H9 (cell line): Measurements from ENCODE around the gene CLEC19A. TPM values are rescaled to one million over a fixed set of nuclear protein-coding genes. Genes with fewer than 3 reads are reported as not detected.
A peak's percentile ranks its signal among the peaks of the same experiment; 100 is the strongest.

Experiments
- DNase-seq: peaks from one replicate; pipeline ENCODE4 v3.0.0-alpha.2; 2017
- H2AFZ ChIP-seq: one replicate; pipeline ENCODE4 v1.6.1; 2013; ENCODE audit warnings: mild to moderate bottlenecking, low read length, control low read depth, moderate library complexity
- H2AK5ac ChIP-seq: 2 replicates; pipeline ENCODE4 v1.6.1; 2013; ENCODE audit warnings: low read length, control low read depth, mixed read lengths; ENCODE audit not compliant: insufficient read length
- H2BK120ac ChIP-seq: one replicate; pipeline ENCODE4 v1.6.1; 2013; ENCODE audit warnings: low read depth, mild to moderate bottlenecking, low read length, control low read depth, inconsistent platforms; ENCODE audit not compliant: poor library complexity, severe bottlenecking
- H2BK12ac ChIP-seq: 2 replicates; pipeline ENCODE4 v1.6.1; 2013; ENCODE audit warnings: low read length, control low read depth, mixed read lengths, low read depth; ENCODE audit not compliant: insufficient read length
- H2BK15ac ChIP-seq: 2 replicates; pipeline ENCODE4 v1.6.1; 2013; ENCODE audit warnings: low read depth, low read length, control low read depth
- H2BK20ac ChIP-seq: one replicate; pipeline ENCODE4 v1.6.1; 2013; ENCODE audit warnings: low read depth, mild to moderate bottlenecking, low read length, control low read depth, inconsistent platforms; ENCODE audit not compliant: poor library complexity, severe bottlenecking
- H2BK5ac ChIP-seq: 2 replicates; pipeline ENCODE4 v1.6.1; 2013; ENCODE audit warnings: low read length, control low read depth, mixed read lengths; ENCODE audit not compliant: insufficient read length
- H3K14ac ChIP-seq: 2 replicates; pipeline ENCODE4 v1.6.1; 2013; ENCODE audit warnings: low read length, control low read depth; ENCODE audit not compliant: insufficient read depth
- H3K18ac ChIP-seq: 2 replicates; pipeline ENCODE4 v1.6.1; 2013; ENCODE audit warnings: low read depth, mild to moderate bottlenecking, mixed read lengths, low read length, control low read depth; ENCODE audit not compliant: insufficient read length
- H3K23ac ChIP-seq: 2 replicates; pipeline ENCODE4 v1.6.1; 2013; ENCODE audit warnings: low read length, control low read depth, mixed read lengths, low read depth; ENCODE audit not compliant: insufficient read length
- H3K23me2 ChIP-seq: 2 replicates; pipeline ENCODE4 v1.6.1; 2013; ENCODE audit warnings: low read depth, mild to moderate bottlenecking, mixed read lengths, low read length, control low read depth; ENCODE audit not compliant: insufficient read length, poor library complexity, severe bottlenecking
- H3K27ac ChIP-seq: 2 replicates; pipeline ENCODE4 v1.5.1; 2013; ENCODE audit warnings: low read length, control low read depth, mixed read lengths, low read depth; ENCODE audit not compliant: insufficient read length
- H3K27me3 ChIP-seq: 2 replicates; pipeline ENCODE4 v1.6.1; 2013; ENCODE audit warnings: low read length, control low read depth, inconsistent platforms; ENCODE audit not compliant: insufficient read depth
- H3K4ac ChIP-seq: 2 replicates; pipeline ENCODE4 v1.6.1; 2013; ENCODE audit warnings: low read depth, mild to moderate bottlenecking, control low read depth, inconsistent platforms, low read length, moderate library complexity
- H3K4me1 ChIP-seq: 2 replicates; pipeline ENCODE4 v1.6.1; 2013; ENCODE audit warnings: low read length, control low read depth, inconsistent platforms; ENCODE audit not compliant: insufficient read depth
- H3K4me2 ChIP-seq: 2 replicates; pipeline ENCODE4 v1.6.1; 2013; ENCODE audit warnings: low read length, control low read depth, mixed read lengths; ENCODE audit not compliant: insufficient read length, insufficient read depth
- H3K56ac ChIP-seq: 2 replicates; pipeline ENCODE4 v1.6.1; 2013; ENCODE audit warnings: low read depth, mild to moderate bottlenecking, mixed read lengths, low read length, control low read depth; ENCODE audit not compliant: insufficient read length
- H3K79me1 ChIP-seq: 2 replicates; pipeline ENCODE4 v1.6.1; 2013; ENCODE audit warnings: low read depth, mild to moderate bottlenecking, moderate library complexity, low read length, control low read depth, inconsistent platforms; ENCODE audit not compliant: insufficient read depth, poor library complexity, severe bottlenecking
- H3K79me2 ChIP-seq: 2 replicates; pipeline ENCODE4 v1.6.1; 2013; ENCODE audit warnings: low read length, control low read depth, inconsistent platforms; ENCODE audit not compliant: insufficient read depth
- H3K9ac ChIP-seq: 2 replicates; pipeline ENCODE4 v1.6.1; 2013; ENCODE audit warnings: low read length, control low read depth, mixed read lengths; ENCODE audit not compliant: insufficient read length; ENCODE audit errors: extremely low read depth
- H3K9me3 ChIP-seq: one replicate; pipeline ENCODE4 v1.6.1; 2013; ENCODE audit warnings: low read depth, low read length, inconsistent platforms; ENCODE audit not compliant: control insufficient read depth
- H3T11ph ChIP-seq: one replicate; pipeline ENCODE4 v1.6.1; 2013; ENCODE audit warnings: mild to moderate bottlenecking, low read length, control low read depth, inconsistent platforms
- H4K20me1 ChIP-seq: one replicate; pipeline ENCODE4 v1.6.1; 2013; ENCODE audit not compliant: control insufficient read depth, insufficient read length, insufficient read depth
- H4K5ac ChIP-seq: 2 replicates; pipeline ENCODE4 v1.6.1; 2013; ENCODE audit warnings: low read depth, mild to moderate bottlenecking, mixed read lengths, low read length, control low read depth; ENCODE audit not compliant: insufficient read length
- H4K8ac ChIP-seq: replicated peaks from 2 replicates; pipeline ENCODE4 v1.6.1; 2013; ENCODE audit warnings: low read length, control low read depth, mixed read lengths, low read depth; ENCODE audit not compliant: insufficient read length
- H4K91ac ChIP-seq: 2 replicates; pipeline ENCODE4 v1.6.1; 2013; ENCODE audit warnings: low read depth, mild to moderate bottlenecking, moderate library complexity, mixed read lengths, low read length, control low read depth; ENCODE audit not compliant: insufficient read length
- H3K27ac Mint-ChIP-seq, 3 experiments: 2 replicates in 2 of 3; 3 replicates in 1 of 3; pipeline ENCODE4 v1.8.0; 2020 to 2021; ENCODE audit warnings: mixed read lengths in 3 of 3, mild to moderate bottlenecking in 1 of 3, moderate library complexity in 1 of 3
- H3K27me3 Mint-ChIP-seq: 2 replicates; pipeline ENCODE4 v1.8.0; 2021; ENCODE audit warnings: low read depth, mild to moderate bottlenecking, moderate library complexity, mixed read lengths
- H3K36me3 Mint-ChIP-seq, 3 experiments: 2 replicates in 2 of 3; 3 replicates in 1 of 3; pipeline ENCODE4 v1.8.0; 2020 to 2021; ENCODE audit warnings: low read depth in 3 of 3, mixed read lengths in 3 of 3; ENCODE audit not compliant: insufficient read depth in 1 of 3
- H3K4me1 Mint-ChIP-seq, 2 experiments: 2 replicates each; pipeline ENCODE4 v1.8.0; 2020; ENCODE audit warnings: mixed read lengths in 2 of 2
- H3K4me3 Mint-ChIP-seq, 2 experiments: 2 replicates in 1 of 2; 3 replicates in 1 of 2; pipeline ENCODE4 v1.8.0; 2020 to 2021; ENCODE audit warnings: mild to moderate bottlenecking in 2 of 2, mixed read lengths in 2 of 2, moderate library complexity in 1 of 2
- H3K9me3 Mint-ChIP-seq, 2 experiments: 2 replicates in 1 of 2; 3 replicates in 1 of 2; pipeline ENCODE4 v1.8.0; 2020; ENCODE audit warnings: mild to moderate bottlenecking in 2 of 2, mixed read lengths in 2 of 2, moderate library complexity in 1 of 2
- WGBS: extraction: QIAGEN DNeasy Blood & Tissue Kit; methylation state at CpG from one replicate; pipeline ENCODE4 v1.1.7; 2013; ENCODE audit warnings: missing lambda C conversion rate, low lambda C conversion rate, mixed read lengths; ENCODE audit not compliant: insufficient read length; ENCODE audit errors: extremely low coverage; 5-methylcytosine and 5-hydroxymethylcytosine counted together
- total RNA-seq: library from RNA; stranded (reverse); gene quantifications from 2 replicates; pipeline ENCODE4 v1.2.1, GENCODE V29; 2021
- TF ChIP-seq, protein P1 (sequence below): fragments of 200-600 bp; sonication (generic); conservative IDR thresholded peaks from 3 replicates; pipeline ENCODE4 v1.8.0; 2021; ENCODE audit warnings: antibody characterized with exemption, mild to moderate bottlenecking

The CLEC19A gene
- total RNA-seq, 1 experiment from 2014 or later: not detected

DNA sequence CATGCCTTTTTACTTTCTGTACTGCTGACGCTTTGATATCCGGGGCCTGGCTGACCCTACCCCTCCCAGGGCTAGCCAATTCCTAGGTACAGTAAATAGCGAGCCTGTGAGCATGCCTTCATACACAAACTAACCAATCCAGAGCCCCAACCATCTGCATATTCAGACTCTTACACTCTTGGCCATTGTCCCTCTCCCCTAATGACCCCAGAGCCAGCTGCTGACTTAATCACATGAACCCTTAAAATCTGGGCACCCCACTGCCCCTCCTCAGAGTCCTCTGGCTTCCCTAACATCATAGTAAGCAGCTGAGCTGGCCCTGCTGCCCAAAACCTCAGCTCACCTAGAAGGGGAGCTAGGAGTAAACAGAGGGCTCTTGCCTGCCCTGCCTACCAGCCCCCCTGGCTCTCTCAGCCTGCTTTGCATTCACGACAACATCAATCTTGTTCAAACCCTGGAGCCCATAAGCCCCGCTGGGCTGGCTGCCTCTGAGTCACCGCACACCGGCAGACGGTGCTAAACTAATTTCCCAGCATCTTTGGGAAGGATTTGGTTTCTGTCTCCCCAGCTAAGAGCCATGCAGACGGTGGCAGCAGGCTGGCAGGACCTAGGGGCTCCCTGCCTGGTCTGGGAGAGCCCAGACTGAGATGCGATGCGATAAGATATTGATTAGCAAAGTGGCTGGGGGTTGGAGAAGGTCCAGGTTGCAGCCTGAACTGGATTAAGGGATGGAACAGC is 63.2 kb downstream of the CLEC19A start:
- TF ChIP-seq, protein P1, sequence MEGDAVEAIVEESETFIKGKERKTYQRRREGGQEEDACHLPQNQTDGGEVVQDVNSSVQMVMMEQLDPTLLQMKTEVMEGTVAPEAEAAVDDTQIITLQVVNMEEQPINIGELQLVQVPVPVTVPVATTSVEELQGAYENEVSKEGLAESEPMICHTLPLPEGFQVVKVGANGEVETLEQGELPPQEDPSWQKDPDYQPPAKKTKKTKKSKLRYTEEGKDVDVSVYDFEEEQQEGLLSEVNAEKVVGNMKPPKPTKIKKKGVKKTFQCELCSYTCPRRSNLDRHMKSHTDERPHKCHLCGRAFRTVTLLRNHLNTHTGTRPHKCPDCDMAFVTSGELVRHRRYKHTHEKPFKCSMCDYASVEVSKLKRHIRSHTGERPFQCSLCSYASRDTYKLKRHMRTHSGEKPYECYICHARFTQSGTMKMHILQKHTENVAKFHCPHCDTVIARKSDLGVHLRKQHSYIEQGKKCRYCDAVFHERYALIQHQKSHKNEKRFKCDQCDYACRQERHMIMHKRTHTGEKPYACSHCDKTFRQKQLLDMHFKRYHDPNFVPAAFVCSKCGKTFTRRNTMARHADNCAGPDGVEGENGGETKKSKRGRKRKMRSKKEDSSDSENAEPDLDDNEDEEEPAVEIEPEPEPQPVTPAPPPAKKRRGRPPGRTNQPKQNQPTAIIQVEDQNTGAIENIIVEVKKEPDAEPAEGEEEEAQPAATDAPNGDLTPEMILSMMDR: no peak
- Histone ChIP-seq H3K23ac (no peak overlapping the region), H3K56ac (no peak overlapping the region), H2BK5ac (no peak overlapping the region), H2BK120ac (no peak overlapping the region), H4K20me1 (no peaks in the 10 kb centered on the region), H3K14ac (peak overlapping the region; percentile 43; the same call in 1 of the 2 replicates), H2BK12ac (no peak overlapping the region), H3K27ac (no peak overlapping the region), H3K79me1 (no peaks in the 10 kb centered on the region), H3T11ph (no peak overlapping the region), H3K4me1 (peaks cover 2% of the 10 kb centered on the region; the same call in 1 of the 2 replicates), H3K4me2 (peak overlapping the region; percentile 8), H3K4ac (no peak overlapping the region), H3K23me2 (no peaks in the 10 kb centered on the region), H3K9me3 (no peaks in the 10 kb centered on the region), H3K9ac (no peak overlapping the region), H3K18ac (no peak overlapping the region), H3K79me2 (no peaks in the 10 kb centered on the region), H3K27me3 (no peaks in the 10 kb centered on the region), H2AFZ (peak overlapping the region; percentile 53), H2BK20ac (no peak overlapping the region), H2BK15ac (no peak overlapping the region), H4K5ac (no peak overlapping the region), H2AK5ac (no peak overlapping the region), H4K91ac (no peak overlapping the region), H4K8ac (no peak overlapping the region)
- WGBS: no CpG with 5 or more reads among the region's 11 CpGs
- H3K4me3 Mint-ChIP-seq: peak overlapping the region; percentile 30 to 57
- H3K27me3 Mint-ChIP-seq: no peaks in the 10 kb centered on the region
- peaks cover 33 to 36% of the 10 kb centered on the region in 2 experiments for H3K4me1 Mint-ChIP-seq
- peak; percentile 77 for DNase-seq
- H3K9me3 Mint-ChIP-seq: no peaks in the 10 kb centered on the region; a peak in 1 of 5 replicates
- peak overlapping the region; percentile 85 to 99 (median 96) for H3K27ac Mint-ChIP-seq
- H3K36me3 Mint-ChIP-seq: no peaks in the 10 kb centered on the region; a peak in 2 of 7 replicates
